Stimulated activated CD4-positive, alpha-beta T cell treated with anti-CD3 and anti-CD28 coated beads, Interleukin-15, amount 100 ng/mL, for 24 hours (primary cell): ENCODE data around the gene CCNY.

ENCODE experiments used
- DNase-seq: peaks from one replicate; pipeline ENCODE4 v3.0.0-alpha.2; 2020

The CCNY gene

GRCh38 chr10:35567951-35568350, 231.6 kb downstream of the CCNY start:
- no peak for DNase-seq

DNA sequence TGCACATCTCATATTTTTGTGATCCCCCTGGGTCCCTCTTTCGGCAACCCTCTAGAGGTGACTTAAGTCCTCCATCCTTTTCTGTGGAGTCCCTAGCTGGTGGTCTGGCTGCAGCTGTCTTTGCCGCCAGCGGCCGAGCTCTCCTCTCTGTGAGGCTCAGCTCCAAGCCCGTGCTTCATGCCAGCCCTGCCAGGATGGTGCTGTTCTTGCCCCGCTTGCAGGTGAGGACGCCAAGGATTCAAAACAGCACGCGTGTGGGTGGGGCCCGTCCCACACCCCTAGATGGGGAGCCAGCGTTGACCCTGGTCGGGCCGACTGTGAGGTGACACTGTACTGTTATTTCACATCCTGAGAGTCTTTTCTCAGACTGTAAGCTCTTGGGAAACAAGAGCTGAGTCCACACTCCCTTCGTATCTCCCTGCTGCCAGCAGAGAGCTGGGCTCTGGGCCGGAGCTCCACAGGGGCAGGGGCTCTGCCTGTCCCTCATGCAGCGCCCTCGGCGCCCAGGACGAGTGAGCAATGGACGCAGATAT, 232.2 kb downstream of the CCNY start:
- no peak for DNase-seq

GRCh38 chr10:35569111-35569707, 232.9 kb downstream of the CCNY start:
- DNase-seq: no peak

DNA sequence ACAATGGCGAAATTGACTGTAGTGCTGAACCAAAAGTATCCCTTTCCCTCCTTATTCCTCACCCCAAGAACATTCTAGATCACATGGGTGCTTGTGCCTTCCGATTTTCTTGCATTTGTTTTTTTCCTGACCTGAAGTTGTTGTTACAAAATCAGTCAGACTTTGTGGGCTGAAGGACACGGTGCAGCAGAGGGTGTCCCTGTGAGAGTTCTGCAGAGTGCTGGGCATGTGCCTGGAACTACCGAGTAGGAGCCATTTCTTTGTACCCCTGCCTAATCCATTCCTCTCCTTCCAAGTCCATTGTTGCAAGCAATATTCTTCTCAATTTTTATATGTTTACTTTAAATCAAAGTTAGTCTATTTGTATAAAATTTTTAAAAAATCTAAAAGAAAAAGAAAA, 233.5 kb downstream of the CCNY start:
- no peak for DNase-seq

DNA sequence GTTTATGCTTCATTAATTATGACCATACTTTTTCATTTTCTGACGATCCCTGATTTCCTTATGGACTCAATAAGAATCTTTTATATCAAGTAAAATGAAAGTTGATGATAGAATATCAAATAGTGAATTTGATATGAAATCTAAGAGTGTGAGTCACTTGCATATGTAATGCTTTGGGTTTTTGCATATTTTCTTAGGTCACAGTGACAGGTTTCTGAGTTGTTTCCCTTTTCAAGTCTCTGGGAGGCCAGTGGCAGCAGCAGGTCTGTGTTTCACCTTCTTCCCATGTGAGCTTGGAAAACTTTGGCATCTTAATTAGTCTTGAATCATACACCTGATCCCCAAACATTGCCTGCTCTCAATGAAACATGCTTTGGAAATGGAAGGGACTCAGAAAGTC, 234.1 kb downstream of the CCNY start:
- DNase-seq: no peak

- DNase-seq: no peak
Measured at GRCh38 chr10:35572583-35572982, 236.3 kb downstream of the CCNY start.

DNA sequence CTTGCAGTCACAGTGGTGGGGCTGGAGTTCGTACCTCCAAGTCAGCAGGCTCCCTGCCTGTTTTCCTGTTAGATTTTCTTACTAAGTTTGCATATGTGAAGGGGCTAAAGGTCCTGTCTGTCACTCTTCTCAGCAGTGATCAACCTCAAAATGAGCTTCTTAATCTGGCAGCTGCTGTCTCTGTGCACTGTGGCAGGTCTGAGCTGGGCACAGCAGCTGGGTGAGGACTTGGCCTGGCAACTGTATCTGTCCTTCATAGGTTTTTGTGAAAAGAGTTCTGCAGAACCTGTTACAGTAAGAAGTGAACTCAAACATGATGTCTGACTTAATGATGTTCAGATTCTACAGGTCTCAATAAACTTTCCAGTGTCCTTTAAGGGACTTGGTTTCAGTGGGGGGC, 237.5 kb downstream of the CCNY start:
- no peak for DNase-seq

DNA sequence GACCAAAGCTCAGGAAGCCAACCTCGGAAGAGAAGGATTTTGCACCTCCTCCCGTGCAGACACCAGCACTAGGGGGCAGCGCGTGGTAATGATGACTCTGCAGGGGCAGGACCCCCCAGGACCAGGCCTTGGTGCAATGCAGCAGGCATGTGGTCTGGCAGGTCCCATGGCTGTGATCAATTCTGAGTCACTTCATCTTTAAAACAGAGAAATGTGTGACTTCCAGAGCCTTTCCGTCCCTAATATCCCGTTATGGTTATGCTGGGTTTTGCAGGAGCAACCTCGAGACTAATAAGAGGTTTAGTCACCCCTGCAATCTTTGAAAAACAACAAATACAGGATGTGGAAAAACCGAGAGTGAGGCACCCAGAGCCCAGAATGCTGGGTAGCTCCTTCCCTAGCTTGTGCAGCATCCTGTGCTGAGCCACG, 238.6 kb downstream of the CCNY start:
- DNase-seq: no peak

GRCh38 chr10:35575640-35576039, 239.3 kb downstream of the CCNY start:
- DNase-seq: no peak

- no peak for DNase-seq
Measured at GRCh38 chr10:35576730-35577129, 240.4 kb downstream of the CCNY start.

- DNase-seq: no peak
Measured at GRCh38 chr10:35577926-35578617, 241.8 kb downstream of the CCNY start.

DNA sequence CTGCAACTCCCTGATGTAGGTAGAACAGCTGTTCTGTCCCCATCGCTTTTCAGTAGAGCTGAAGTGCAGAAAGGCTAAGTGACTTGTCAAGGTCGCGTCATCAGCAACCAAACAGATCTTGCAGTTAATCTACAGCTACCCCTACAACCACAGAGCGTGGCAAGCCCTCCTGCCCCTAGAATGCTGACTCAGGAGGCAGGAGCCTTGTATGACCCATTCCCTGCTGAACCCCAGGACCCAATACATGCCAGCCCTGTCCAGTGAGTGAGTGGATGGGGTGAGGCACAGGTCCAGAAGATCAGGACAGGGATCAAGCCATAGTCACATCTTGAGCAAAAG, 242.3 kb downstream of the CCNY start:
- DNase-seq: no peak

DNA sequence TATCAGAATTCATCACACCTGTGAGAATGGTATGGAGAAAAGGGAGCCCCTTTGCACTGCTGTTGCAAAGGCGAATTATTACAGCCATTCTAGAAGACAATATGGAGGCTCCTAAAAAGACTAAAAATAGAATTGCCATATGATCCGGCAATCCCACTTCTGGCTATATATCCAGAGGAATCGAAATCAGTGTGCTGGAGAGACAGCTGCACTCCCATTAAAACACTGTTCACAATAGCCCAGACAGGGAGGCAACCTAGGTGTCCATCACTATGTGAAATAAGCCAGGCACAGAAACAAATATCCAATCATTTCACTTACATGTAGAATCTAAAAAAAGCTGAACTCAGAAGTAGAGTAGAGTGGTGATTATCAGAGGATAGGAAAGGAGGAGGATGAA, 242.8 kb downstream of the CCNY start:
- DNase-seq: no peak

- no peak for DNase-seq
Measured at GRCh38 chr10:35579726-35580422, 243.6 kb downstream of the CCNY start.

DNA sequence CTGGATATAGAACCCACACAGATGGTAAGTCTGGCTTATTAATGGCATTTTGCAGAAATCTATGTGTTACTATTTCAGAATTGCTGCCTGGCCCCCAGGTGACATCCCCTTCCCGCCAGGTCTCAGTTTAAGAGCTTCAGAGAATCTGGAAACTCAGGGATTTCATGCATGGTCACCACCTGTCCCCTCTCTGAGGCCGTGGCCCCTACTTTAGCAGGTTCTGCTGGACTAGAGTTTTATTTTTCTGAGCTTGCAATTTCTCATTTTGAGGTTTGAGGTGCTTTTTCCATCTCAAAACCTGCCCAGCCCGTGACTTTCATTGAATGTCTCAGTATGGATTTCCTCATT, 244.1 kb downstream of the CCNY start:
- no peak for DNase-seq

GRCh38 chr10:35581655-35582054, 245.3 kb downstream of the CCNY start:
- no peak for DNase-seq

DNA sequence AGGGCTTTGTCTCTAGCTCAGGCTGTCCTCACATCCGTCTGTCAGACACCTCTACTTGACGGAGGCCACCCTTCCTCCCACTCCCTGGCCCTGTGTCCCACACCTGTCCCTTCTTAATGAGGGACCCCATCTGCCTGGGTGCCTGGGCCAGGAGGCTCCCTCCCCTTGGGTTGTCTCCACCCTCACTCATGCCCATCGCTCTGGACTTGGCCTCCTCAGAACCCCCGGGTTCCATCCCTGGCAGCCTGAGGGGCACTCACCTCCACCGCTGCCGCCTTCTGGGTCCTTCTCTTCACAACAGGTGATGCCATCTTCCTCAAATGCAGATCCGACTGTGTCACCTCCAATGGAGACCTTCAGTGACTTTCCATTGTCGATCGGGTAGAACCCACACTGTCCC, 248.6 kb downstream of the CCNY start:
- no peak for DNase-seq

- DNase-seq: no peak
Measured at GRCh38 chr10:35585356-35585755, 249.0 kb downstream of the CCNY start.

GRCh38 chr10:35585903-35586535, 249.7 kb downstream of the CCNY start:
- DNase-seq: no peak

DNA sequence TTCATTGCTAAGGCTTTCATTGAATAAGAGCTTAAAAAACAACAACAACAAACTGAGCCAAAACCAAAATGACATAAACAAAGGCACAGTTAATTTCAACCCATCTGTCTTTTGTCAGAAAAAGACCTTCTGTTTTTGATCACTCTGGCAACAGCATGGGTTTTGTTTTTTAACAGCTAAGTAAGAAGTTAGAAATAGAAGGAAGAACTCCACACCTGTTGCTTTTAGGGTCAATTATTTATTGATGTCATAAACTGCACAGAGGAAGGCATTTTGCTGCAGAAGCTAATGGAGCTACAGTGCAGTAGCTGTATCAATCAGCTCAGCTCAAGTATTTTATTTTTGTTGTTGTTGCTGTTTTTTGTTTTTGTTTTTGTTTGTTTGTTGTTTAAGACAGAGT, 252.5 kb downstream of the CCNY start:
- DNase-seq: no peak

GRCh38 chr10:35592441-35592840, 256.1 kb downstream of the CCNY start:
- no peak for DNase-seq

- no peak for DNase-seq
Measured at GRCh38 chr10:35594115-35595079, 258.1 kb downstream of the CCNY start.

DNA sequence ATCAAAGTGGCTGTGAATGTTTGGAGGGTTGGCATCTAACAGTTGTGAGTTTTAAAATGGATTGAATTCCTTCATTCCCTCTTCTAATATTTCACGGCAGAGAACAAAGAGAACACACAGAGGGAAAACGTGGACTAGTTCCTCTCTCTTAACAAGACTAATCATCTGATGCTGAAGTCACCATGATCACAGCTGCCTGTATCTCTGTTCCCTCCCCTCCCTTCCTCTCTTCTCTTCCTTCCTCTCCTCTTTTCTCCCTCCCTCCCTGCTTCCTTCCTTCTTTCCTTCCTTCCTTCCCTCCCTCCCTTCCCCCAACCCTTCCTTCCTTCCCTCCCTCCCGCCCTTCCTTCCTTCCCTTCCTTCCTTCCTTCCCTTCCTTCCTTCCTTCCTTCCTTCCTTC, 258.8 kb downstream of the CCNY start:
- DNase-seq: no peak
